Body of pancreas (tissue), 4 donors: ENCODE data around the gene CFAP100. TPM values are rescaled to one million over a fixed set of nuclear protein-coding genes. Genes with fewer than 3 reads are reported as not detected.

Experiments used
- ATAC-seq: fragments of 150-250 bp; one replicate; pipeline ENCODE4 v1.9.1; 2016
- DNase-seq, 4 donors: peaks; one replicate each; pipeline ENCODE4 v3.0.0-alpha.2; 2019
- H3K27ac ChIP-seq, 4 donors: fragments of 200-600 bp; sonication (generic); 1 replicate in 3 of 4; 2 replicates in 1 of 4; pipeline versions ENCODE4 v1.5.1 to v1.6.1; 2016 to 2019; ENCODE audit warnings: mild to moderate bottlenecking in 1 of 4, mixed read lengths in 1 of 4, moderate library complexity in 1 of 4
- H3K27me3 ChIP-seq, 2 donors: fragments of 200-600 bp; sonication (generic); one replicate each; pipeline ENCODE4 v1.6.0; 2016; ENCODE audit warnings: mild to moderate bottlenecking in 1 of 2
- H3K36me3 ChIP-seq, 2 donors: fragments of 200-600 bp; sonication (generic); replicated peaks in 1 of 2; 2 replicates each; pipeline ENCODE4 v1.5.1; 2016; ENCODE audit warnings: low read depth in 2 of 2; ENCODE audit not compliant: insufficient read depth in 1 of 2
- H3K4me1 ChIP-seq: fragments of 200-600 bp; sonication (generic); one replicate; pipeline ENCODE4 v1.6.0; 2016
- H3K4me3 ChIP-seq, 2 donors: fragments of 200-600 bp; sonication (generic); 1 replicate in 1 of 2; 2 replicates in 1 of 2; pipeline ENCODE4 v1.5.1; 2016 to 2019
- H3K9me3 ChIP-seq, 3 donors: fragments of 200-600 bp; sonication (generic); 1 replicate in 2 of 3; 2 replicates in 1 of 3; pipeline ENCODE4 v1.5.1; 2016
- POLR2A ChIP-seq, 3 donors: fragments of 450-650 bp; IDR thresholded peaks; one replicate each; pipeline ENCODE4 v1.6.1; 2016; ENCODE audit warnings: antibody characterized with exemption in 3 of 3, mild to moderate bottlenecking in 2 of 3
- WGBS, 2 donors: methylation state at CpG; one replicate each; pipeline ENCODE4 v1.1.5; 2017; 5-methylcytosine and 5-hydroxymethylcytosine counted together
- intact Hi-C: fragments of 100-400 bp; cut with DNase I; formaldehyde crosslinking; loops from one replicate; pipeline ENCODE4 v1.15.1; 2023
- total RNA-seq, 2 donors: library from RNA; depleted of rRNA; stranded (reverse); fragments of >200 nt; gene quantifications; one replicate each; pipeline ENCODE4 v1.1.0, GENCODE V29; 2016
- TF ChIP-seq, protein P1 (sequence below), 7 experiments: fragments of 450-650 bp in 4 of 7; fragments of 200-600 bp in 3 of 7; sonication (generic) in 3 of 7; IDR thresholded peaks; one replicate each; pipeline ENCODE4 v1.5.1; 2016 to 2019; ENCODE audit warnings: antibody characterized with exemption in 7 of 7

Gene CFAP100
- total RNA-seq, 2 donors from 2014 or later, result not detected

DNA sequence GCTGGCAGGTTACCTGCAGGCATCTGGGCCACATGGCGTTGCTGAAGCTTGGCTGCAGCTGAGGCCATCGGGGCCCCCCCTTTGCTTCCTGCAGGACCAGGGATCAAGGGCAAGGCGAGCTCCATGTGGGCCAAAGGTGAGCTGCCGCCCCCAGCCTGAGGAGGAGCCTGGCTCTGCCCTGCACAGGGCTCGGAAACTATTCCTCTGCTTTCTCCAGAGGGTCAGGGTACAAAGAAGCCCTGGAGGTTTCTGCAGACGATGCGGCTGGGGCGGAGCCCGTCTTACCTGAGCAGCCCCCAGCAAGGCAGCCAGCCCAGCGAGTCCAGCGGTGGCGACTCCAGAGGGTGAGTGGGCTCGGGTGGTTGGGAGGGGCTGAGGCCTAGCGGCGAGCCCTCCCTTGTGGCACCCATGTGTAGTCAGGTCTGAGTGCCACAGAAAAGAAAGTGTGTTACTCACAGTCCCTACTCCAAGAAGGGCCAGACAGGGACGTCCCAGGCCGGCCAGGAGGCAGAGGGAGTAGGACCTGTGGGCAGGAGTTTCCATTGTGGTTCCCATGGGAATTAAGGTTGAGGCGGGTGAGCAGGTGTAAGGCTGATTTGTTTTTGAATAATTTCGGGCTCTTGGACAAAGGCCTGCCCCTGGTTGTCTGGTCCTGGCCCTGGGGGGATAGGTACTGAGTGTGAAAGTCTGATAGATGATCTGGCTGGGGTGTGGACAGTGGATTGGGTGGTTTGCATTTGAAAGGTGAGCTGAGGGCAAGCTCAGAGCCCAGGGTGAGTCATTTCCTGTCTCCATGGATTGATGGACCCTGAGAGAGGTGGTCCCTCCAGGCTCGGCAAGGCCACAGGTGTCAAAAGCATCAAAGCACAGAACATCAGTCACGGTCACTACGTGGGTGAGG is 25.4 kb downstream of the CFAP100 start:
- 81 to 83% methylated on average over 17 to 22 of the region's 22 CpGs for WGBS, 2 donors
- Histone ChIP-seq H3K36me3 (no peaks in the 10 kb centered on the region), H3K4me3 (no peak overlapping the region), H3K27me3 (no peaks in the 10 kb centered on the region), H3K27ac (no peak overlapping the region), H3K4me1 (peaks cover 15% of the 10 kb centered on the region), H3K9me3 (no peaks in the 10 kb centered on the region)
- TF ChIP-seq, protein P1, sequence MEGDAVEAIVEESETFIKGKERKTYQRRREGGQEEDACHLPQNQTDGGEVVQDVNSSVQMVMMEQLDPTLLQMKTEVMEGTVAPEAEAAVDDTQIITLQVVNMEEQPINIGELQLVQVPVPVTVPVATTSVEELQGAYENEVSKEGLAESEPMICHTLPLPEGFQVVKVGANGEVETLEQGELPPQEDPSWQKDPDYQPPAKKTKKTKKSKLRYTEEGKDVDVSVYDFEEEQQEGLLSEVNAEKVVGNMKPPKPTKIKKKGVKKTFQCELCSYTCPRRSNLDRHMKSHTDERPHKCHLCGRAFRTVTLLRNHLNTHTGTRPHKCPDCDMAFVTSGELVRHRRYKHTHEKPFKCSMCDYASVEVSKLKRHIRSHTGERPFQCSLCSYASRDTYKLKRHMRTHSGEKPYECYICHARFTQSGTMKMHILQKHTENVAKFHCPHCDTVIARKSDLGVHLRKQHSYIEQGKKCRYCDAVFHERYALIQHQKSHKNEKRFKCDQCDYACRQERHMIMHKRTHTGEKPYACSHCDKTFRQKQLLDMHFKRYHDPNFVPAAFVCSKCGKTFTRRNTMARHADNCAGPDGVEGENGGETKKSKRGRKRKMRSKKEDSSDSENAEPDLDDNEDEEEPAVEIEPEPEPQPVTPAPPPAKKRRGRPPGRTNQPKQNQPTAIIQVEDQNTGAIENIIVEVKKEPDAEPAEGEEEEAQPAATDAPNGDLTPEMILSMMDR (IDR thresholded peaks at IDR 0.05), result no peak
- no peak for TF ChIP-seq POLR2A (IDR thresholded peaks at IDR 0.05)
- intact Hi-C loops, result no loop called here
- no peak for DNase-seq
- ATAC-seq, result no peak

DNA sequence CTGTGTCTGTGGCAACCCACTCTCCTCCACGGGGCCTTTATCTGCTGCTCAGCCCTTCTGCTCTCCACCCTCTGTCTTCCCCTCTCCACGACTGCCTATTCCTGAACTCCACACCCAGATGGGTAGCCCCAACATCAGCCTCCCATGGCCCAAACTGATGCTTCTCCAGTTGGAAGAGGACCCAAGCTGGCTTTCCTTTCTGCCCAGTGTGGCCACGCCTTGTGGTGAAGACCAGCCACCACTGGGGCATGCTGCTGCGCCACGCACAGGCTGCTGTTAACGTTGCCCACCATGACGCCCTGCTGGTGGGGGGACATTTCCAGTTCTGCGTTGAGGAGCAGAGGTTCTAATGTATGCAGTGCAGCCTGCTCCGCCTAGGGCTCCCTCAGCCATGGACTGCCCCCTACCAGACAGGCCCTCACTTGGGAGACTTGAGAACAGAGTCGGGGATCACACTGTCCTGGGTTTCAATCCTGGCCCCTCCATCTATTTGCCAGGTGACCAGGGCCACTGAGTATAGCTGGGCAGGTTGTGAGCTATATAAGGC is 26.9 kb downstream of the CFAP100 start:
- intact Hi-C loops, result no loop called here
- DNase-seq (no peak), ATAC-seq (no peak)
- Histone ChIP-seq H3K36me3 (no peaks in the 10 kb centered on the region), H3K27ac (no peak overlapping the region), H3K4me3 (no peak overlapping the region), H3K9me3 (peaks cover 0 to 11% (median 0%) of the 10 kb centered on the region in 3 donors), H3K27me3 (no peaks in the 10 kb centered on the region), H3K4me1 (peaks cover 10% of the 10 kb centered on the region)
- TF ChIP-seq POLR2A (IDR thresholded peaks at IDR 0.05), result no peak
- TF ChIP-seq, protein P1 (IDR thresholded peaks at IDR 0.05), result no peak
- WGBS, 2 donors, result 84 to 85% methylated on average over 9 to 10 of the region's 10 CpGs

DNA sequence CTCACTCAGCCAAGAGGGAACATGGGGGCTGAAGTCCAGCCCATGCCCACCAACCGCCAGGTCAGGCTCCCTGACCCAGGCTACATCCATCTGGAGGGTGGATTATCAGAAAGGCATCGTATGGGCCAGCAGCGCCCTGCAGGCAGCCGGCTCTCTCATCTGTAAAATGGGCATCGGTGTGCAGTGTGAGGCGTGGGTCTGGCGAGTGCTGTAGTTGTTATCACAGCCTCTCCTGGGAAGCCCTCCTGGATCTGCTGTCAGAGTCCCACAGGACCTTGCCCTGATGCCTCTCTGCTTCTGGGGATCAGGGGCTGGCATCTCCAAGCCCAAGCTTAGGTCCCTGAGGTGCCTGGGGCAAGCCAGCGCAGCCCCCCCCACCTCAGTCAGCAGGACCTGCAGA is 27.4 kb downstream of the CFAP100 start:
- Histone ChIP-seq H3K36me3 (no peaks in the 10 kb centered on the region), H3K4me3 (no peak overlapping the region), H3K9me3 (peaks cover 0 to 11% (median 0%) of the 10 kb centered on the region in 3 donors), H3K4me1 (peaks cover 5% of the 10 kb centered on the region), H3K27me3 (no peaks in the 10 kb centered on the region), H3K27ac (no peak overlapping the region)
- intact Hi-C loops, result no loop called here
- ATAC-seq (no peak), DNase-seq (no peak)
- TF ChIP-seq POLR2A (IDR thresholded peaks at IDR 0.05), result no peak
- TF ChIP-seq, protein P1 (IDR thresholded peaks at IDR 0.05), result no peak
- WGBS, 2 donors, result 94% methylated on average over 5 to 8 of the region's 8 CpGs

DNA sequence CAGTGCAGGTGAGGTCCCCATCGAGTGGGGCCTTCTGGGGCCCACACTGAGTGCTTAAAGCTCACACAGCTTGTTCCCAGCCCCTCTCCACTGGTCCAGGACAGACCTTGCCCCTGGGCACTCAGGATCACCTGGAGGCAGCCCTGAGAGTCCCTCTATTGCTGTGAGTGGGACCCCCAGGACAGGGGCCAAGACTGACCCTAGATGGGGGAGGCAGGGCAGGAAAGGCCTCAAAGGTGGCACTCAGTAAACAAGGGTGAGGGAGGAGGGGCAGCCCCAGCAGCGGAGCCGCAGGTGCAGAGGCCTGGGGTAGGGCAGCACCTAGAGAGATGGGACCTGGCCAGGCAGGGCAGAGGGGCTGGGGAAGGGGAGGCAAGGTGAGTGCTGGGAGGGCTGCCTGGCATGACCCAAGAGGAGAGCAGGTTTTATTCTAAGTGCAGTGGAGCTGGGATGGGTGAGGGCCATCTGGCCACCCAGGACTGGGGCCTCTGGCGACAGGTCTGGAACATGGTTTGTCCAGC is 27.9 kb downstream of the CFAP100 start:
- Histone ChIP-seq H3K27me3 (no peaks in the 10 kb centered on the region), H3K27ac (no peak overlapping the region), H3K4me3 (no peak overlapping the region), H3K36me3 (no peaks in the 10 kb centered on the region), H3K4me1 (peaks cover under 1% of the 10 kb centered on the region), H3K9me3 (peaks cover 0 to 11% (median 0%) of the 10 kb centered on the region in 3 donors)
- intact Hi-C loops, result no loop called here
- WGBS, 2 donors, result 73 to 83% methylated on average over 2 to 4 of the region's 4 CpGs
- DNase-seq (no peak), ATAC-seq (no peak)
- TF ChIP-seq POLR2A (IDR thresholded peaks at IDR 0.05), result no peak
- TF ChIP-seq, protein P1 (IDR thresholded peaks at IDR 0.05), result no peak
